ENCODE results near the gene TMEM187.

DNA sequence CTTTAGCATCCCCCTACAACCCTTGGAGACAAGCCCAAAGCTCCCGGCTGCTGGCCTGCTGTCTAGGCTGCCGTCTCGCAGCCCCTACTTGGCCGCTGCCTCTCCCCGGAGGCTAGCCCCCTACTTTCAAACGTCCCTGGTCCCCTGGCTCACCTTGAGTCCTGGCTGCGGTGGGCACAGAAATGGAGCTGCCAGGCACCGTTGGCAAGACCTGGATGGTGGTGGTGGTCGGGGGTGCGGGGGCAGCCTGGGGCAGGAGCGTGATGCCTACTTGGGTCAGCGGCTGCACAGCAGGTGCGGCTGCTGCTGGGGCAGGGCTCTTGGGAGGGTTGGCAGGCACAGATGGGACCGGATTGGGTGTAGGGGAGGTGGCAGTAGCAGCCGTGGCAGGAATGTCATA lies 12.9 kb upstream of the TMEM187 start:
- no peak for TF ChIP-seq CTCF (IDR thresholded peaks at IDR 0.05)
- TF ChIP-seq POLR2A (IDR thresholded peaks at IDR 0.05), result no peak
- TF ChIP-seq POLR2AphosphoS5 (IDR thresholded peaks at IDR 0.05), result no peak
- TF ChIP-seq EP300 (IDR thresholded peaks at IDR 0.05), result no peak

Data from sigmoid colon (tissue), 4 donors.